Posterior cingulate gyrus (tissue), 11 donors: ENCODE measurements around the gene BCL2L1.
"Not testable (repeated sequence)": the region's sequence is repeated elsewhere in the genome, so short reads cannot be mapped to it uniquely, and the experiment has no call there.

Source experiments
- DNase-seq, 10 donors: peaks; one replicate each; pipeline versions ENCODE4 v3.0.0 to v3.0.0-alpha.2; 2020 to 2021; ENCODE audit warnings: mixed read lengths in 3 of 10
- intact Hi-C: fragments of 100-400 bp; cut with DNase I; formaldehyde crosslinking; loops from one replicate; pipeline ENCODE4 v1.15.1; 2023

BCL2L1 gene

DNA sequence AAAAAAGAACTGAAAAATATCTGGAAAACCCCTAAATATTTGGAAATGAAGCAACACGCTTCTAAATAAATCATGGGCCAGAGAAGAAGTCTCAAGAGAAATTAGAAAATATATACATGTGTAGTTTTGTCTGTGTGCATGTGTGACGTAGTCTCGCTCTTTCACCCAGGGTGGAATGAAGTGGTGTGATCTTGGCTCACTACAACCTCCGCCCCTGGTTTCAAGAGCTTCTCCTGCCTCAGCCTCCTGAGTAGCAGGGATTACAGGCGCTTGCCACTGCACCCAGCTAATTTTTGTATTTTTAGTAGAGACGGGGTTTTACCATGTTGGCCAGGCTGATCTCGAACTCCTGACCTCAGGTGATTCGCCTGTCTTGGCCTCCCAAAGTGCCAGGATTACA is 96.1 kb downstream of the BCL2L1 start:
- DNase-seq, intact Hi-C loops: not testable (repeated sequence)

GRCh38 chr20:31623123-31623505 is 99.6 kb downstream of the BCL2L1 start:
- DNase-seq, intact Hi-C loops: not testable (repeated sequence)

DNA sequence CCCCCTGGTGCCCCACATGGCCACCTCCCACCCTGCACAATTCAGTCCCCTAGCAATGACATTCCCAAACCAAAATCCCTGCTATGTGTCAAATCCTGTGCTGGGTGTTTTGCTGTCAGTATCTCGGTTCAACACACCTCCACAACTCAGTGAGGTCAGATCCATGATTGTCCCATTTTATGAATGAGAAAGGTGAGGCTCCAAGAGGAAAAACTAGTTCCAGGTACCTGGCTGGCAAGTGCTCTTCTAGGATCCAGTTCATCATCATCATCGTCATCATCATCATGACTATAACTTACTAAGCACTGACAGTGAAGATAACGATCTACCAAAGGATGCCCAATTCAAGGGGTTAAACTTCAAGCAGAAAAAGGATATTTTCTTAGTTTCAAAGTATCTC is 102.4 kb downstream of the BCL2L1 start:
- intact Hi-C loops, result no loop called here
- DNase-seq, result no peak

GRCh38 chr20:31617432-31618104 is 105.1 kb downstream of the BCL2L1 start:
- intact Hi-C loops, result no loop called here
- DNase-seq, result no peak

DNA sequence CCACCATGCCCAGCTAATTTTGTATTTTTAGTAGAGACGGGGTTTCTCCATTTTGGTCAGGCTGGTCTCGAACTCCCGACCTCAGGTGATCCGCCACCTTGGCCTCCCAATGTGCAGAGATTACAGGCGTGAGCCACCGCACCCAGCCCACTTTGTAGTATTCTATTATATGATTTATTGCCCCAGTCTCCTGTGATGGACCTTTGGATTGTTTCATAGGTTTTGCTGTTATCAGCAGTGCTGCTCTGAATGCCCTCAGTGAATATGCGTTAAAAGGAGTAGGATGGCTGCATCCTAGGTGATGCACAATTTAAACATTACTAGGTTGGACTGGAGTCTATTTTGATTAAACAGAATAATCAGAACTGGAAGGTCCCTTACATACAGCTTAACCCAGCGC is 107.3 kb downstream of the BCL2L1 start:
- peak in 1 of 10 donors; percentile 28 for DNase-seq
- intact Hi-C loops, result no loop called here
